Fibroblast of villous mesenchyme (primary cell): ENCODE results near the gene CFAP74. TPM values are rescaled to one million over a fixed set of nuclear protein-coding genes. Genes with fewer than 3 reads are reported as not detected.

Experiments used
- DNase-seq: peaks from one replicate; pipeline ENCODE4 v3.0.0-alpha.2; 2010; ENCODE audit warnings: low read depth
- H3K4me3 ChIP-seq: 2 replicates; pipeline ENCODE4 v1.5.1; 2011; ENCODE audit warnings: low read depth, mild to moderate bottlenecking, low read length
- total RNA-seq: library from RNA; depleted of rRNA; stranded (reverse); fragments of >200 nt; gene quantifications from 2 replicates; pipeline ENCODE4 v1.2.3, GENCODE V29; 2012
- TF ChIP-seq, protein P1 (sequence below): IDR thresholded peaks from 2 replicates; pipeline ENCODE4 v1.5.1; 2012; ENCODE audit warnings: low read depth, mild to moderate bottlenecking, low read length; ENCODE audit not compliant: insufficient read depth

Gene CFAP74
- total RNA-seq, 1 donor, result not detected

- H3K4me3 ChIP-seq, result peak within 1 kb of the TSS; percentile 59
- TF ChIP-seq, protein P1, sequence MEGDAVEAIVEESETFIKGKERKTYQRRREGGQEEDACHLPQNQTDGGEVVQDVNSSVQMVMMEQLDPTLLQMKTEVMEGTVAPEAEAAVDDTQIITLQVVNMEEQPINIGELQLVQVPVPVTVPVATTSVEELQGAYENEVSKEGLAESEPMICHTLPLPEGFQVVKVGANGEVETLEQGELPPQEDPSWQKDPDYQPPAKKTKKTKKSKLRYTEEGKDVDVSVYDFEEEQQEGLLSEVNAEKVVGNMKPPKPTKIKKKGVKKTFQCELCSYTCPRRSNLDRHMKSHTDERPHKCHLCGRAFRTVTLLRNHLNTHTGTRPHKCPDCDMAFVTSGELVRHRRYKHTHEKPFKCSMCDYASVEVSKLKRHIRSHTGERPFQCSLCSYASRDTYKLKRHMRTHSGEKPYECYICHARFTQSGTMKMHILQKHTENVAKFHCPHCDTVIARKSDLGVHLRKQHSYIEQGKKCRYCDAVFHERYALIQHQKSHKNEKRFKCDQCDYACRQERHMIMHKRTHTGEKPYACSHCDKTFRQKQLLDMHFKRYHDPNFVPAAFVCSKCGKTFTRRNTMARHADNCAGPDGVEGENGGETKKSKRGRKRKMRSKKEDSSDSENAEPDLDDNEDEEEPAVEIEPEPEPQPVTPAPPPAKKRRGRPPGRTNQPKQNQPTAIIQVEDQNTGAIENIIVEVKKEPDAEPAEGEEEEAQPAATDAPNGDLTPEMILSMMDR, result no peak
- peak; percentile 46 for DNase-seq
Observed at GRCh38 chr1:2049718-2050431, 46.3 kb upstream of the CFAP74 start, which contains the start of gene PRKCZ. Gene PRKCZ, plus strand, starts transcription at chr1:2050411. Its CDS starts 220 bp downstream, at chr1:2050631.

GRCh38 chr1:2049225-2049717 lies 45.7 kb upstream of the CFAP74 start:
- TF ChIP-seq, protein P1, result peak; percentile 21
- peak overlapping the region; percentile 59 for H3K4me3 ChIP-seq
- no peak for DNase-seq

GRCh38 chr1:2047749-2048729 lies 44.5 kb upstream of the CFAP74 start:
- TF ChIP-seq, protein P1, result no peak
- H3K4me3 ChIP-seq, result no peak overlapping the region
- DNase-seq, result no peak

DNA sequence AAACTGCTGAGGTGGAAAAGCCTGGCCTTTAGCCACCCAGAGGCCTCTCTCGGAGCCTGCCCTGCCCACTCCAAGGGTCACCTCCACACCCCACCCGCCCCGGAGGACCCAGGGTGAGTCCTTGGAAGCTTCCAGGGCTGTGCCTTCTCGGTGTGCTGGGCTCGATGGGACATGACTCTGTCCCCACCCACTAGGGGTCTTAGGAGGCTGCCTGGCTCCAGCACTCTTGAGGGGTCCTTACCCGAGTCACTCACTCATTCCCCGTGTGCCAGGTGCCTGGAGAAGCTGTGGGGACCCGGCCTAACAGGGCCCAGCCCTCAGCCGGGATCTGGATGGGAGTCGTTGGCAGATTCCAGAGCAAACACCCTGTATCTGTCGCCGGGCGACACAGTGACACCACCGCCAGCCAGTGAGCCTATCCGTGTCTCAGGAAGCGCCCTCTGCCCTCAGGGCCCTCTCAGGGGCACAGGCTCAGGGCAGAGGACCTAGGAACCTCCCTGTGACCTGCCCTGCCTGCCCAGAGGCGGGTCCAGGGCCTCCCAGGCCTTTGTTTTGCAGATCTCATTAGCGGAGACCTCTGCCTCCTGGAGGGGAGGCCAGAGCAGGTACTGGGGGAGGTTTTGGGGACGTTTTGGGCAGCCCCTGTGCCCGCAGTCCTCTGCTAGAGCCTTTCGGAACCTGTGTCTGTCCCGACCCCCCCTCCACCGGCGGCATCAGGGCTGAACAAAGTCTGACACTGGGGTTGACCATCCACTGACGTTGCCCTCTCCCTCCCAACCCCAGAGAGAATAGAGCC lies 43.6 kb upstream of the CFAP74 start:
- no peak overlapping the region for H3K4me3 ChIP-seq
- TF ChIP-seq, protein P1, result no peak
- DNase-seq, result no peak

DNA sequence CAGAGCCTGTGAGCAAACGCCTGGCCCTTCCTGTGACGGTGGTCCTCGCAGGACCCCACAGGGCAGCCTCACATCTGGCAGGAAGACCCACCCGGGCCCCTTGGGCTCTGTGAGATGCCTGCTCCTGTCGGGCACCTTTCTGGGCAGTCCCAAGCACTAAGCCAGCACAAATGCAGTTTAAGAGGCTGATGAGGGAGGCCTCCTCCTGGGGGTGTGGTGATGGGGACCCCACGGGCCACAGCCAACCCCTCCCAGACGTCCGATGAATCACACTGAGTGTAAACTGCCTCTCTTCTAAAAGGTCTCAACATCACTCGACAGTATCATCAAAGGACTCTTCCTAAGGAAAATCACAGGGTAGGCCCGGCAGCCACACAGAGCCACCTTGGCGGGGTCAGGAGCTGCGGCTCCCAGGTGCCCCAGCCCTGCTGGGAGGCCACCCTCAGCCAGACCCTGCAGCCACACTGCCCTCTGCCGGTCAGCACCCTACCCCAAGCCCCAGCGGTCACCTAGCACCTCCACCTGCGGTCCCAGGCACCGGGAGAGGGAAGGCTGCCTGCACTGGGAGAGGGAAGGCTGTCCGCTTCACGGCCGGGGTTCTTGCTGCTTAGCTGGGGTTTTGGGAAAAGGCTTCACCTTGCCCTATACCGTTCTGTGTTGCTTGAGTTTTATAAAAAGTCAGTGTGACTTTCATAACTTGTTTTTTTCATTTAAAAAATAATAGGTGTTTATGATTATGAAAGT lies 42.8 kb upstream of the CFAP74 start:
- peak; percentile 13 for DNase-seq
- TF ChIP-seq, protein P1, result peak; percentile 68

More for the DNA sequence above, 42.8 kb upstream of the CFAP74 start:
- no peak overlapping the region for H3K4me3 ChIP-seq
